Measurements from ENCODE around the gene NEK10. TPM values are rescaled to one million over a fixed set of nuclear protein-coding genes. Genes with fewer than 3 reads are reported as not detected.

Gene NEK10
- total RNA-seq, 1 experiment from 2014 or later = 5.7 TPM

DNA sequence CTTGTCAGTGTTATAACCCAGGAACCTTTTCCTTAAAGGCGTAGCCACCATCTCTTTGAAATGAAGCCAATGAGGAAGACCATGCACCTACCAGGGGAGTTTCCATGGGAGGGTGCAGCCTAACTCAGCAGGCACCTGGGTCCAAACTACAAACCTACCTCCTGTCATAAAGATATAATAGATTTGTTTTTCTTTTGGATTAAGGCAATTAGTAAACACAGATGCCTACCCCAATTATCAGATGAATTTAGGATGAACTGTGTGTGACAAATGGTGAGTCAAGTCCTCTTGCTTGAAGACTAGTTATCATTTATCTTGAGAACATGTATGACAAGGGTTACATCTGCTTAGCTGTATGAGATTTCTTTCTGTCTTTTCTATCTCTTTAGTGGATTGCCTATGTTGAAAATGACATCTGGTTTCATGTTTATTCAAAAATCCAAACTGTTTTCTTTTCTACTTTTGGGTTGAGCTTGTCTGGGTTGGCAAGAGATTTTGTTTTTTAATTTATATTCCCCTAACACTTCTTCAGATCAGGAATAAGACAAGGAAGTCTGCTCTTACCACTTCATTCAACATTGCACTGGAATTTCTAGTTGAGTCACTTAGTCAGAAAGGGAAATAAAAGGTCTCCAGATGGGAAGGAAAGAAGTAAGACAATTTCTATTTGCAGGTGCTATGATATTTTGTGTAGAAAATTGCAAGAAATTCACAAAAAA, 149.9 kb downstream of the NEK10 start:
- Histone ChIP-seq H3K27ac (ENCODE audit: low read length) (no peak overlapping the region), H3K4me1 (ENCODE audit: control insufficient read depth, insufficient read depth, low read length) (no peaks in the 10 kb centered on the region), H3K9me3 (ENCODE audit: control insufficient read depth, insufficient read depth, low read depth, low read length) (no peaks in the 10 kb centered on the region), H3K4me3 (ENCODE audit: low read depth in 2 of 2, low read length in 2 of 2) (no peak overlapping the region), H3K36me3 (ENCODE audit: control insufficient read depth, insufficient read depth, low read length) (no peaks in the 10 kb centered on the region), H3K27me3 (ENCODE audit: control insufficient read depth, insufficient read depth, low read length) (no peaks in the 10 kb centered on the region)
- POLR2A ChIA-PET = no interaction called here
- no TSS peak for BruUV-seq (replicated peaks)
- intact Hi-C loops (cut with micrococcal nuclease; ENCODE audit: unreplicated experiment) = no loop called here
- DNase-seq (ENCODE audit: low read depth, low spot score) = no peak
- TF ChIP-seq TCF7L2 (IDR thresholded peaks at IDR 0.05; ENCODE audit: low read depth, low read length) = no peak
- no peak for TF ChIP-seq SIN3A (IDR thresholded peaks at IDR 0.05; ENCODE audit: borderline replicate concordance, insufficient read depth, low read depth, low read length)
- TF ChIP-seq POLR2AphosphoS5 (IDR thresholded peaks at IDR 0.05; ENCODE audit: low read depth, low read length) = no peak
- TF ChIP-seq, protein P1, sequence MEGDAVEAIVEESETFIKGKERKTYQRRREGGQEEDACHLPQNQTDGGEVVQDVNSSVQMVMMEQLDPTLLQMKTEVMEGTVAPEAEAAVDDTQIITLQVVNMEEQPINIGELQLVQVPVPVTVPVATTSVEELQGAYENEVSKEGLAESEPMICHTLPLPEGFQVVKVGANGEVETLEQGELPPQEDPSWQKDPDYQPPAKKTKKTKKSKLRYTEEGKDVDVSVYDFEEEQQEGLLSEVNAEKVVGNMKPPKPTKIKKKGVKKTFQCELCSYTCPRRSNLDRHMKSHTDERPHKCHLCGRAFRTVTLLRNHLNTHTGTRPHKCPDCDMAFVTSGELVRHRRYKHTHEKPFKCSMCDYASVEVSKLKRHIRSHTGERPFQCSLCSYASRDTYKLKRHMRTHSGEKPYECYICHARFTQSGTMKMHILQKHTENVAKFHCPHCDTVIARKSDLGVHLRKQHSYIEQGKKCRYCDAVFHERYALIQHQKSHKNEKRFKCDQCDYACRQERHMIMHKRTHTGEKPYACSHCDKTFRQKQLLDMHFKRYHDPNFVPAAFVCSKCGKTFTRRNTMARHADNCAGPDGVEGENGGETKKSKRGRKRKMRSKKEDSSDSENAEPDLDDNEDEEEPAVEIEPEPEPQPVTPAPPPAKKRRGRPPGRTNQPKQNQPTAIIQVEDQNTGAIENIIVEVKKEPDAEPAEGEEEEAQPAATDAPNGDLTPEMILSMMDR (IDR thresholded peaks at IDR 0.05) = no peak
- TF ChIP-seq, protein P2, sequence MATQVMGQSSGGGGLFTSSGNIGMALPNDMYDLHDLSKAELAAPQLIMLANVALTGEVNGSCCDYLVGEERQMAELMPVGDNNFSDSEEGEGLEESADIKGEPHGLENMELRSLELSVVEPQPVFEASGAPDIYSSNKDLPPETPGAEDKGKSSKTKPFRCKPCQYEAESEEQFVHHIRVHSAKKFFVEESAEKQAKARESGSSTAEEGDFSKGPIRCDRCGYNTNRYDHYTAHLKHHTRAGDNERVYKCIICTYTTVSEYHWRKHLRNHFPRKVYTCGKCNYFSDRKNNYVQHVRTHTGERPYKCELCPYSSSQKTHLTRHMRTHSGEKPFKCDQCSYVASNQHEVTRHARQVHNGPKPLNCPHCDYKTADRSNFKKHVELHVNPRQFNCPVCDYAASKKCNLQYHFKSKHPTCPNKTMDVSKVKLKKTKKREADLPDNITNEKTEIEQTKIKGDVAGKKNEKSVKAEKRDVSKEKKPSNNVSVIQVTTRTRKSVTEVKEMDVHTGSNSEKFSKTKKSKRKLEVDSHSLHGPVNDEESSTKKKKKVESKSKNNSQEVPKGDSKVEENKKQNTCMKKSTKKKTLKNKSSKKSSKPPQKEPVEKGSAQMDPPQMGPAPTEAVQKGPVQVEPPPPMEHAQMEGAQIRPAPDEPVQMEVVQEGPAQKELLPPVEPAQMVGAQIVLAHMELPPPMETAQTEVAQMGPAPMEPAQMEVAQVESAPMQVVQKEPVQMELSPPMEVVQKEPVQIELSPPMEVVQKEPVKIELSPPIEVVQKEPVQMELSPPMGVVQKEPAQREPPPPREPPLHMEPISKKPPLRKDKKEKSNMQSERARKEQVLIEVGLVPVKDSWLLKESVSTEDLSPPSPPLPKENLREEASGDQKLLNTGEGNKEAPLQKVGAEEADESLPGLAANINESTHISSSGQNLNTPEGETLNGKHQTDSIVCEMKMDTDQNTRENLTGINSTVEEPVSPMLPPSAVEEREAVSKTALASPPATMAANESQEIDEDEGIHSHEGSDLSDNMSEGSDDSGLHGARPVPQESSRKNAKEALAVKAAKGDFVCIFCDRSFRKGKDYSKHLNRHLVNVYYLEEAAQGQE (IDR thresholded peaks at IDR 0.05; ENCODE audit: insufficient read depth in 1 of 2, low read depth in 2 of 2, low read length in 1 of 2) = no peak
- no peak for ATAC-seq
- in situ Hi-C loops (cut with HindIII; ENCODE audit: low pct_unique_long_range_greater_than_20kb, low sequenced_read_pairs) = no loop called here
- CTCF ChIA-PET = no interaction called here

DNA sequence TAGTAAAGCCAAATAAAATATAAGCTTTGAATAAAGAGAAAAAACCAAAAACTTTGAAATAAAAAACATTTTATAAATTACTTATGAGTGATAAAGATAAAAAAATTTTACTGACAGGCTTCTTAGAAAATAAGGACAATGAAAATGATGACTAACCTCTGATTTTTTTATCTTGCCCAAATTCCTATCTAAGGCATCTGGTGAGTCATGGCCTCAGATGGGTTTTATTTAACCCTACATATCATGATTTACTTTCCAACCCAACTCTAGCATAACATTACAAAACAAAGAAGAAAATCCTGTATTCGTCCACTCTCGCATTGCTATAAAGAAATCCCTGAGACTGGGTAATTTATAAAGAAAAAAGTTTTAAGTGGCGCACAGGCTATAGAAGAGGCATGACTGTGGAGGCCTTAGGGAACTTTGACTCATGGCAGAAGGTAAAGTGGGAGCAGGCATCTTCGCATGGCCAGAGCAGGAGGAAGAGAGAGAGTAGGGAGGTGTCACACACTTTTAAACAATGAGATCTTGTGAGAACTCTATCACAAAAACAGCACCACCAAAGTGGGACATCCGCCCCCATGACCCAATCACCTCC, 152.1 kb downstream of the NEK10 start:
- BruUV-seq (replicated peaks) = no TSS peak
- Histone ChIP-seq H3K4me3 (ENCODE audit: low read depth in 2 of 2, low read length in 2 of 2) (no peak overlapping the region), H3K27ac (ENCODE audit: low read length) (no peak overlapping the region), H3K36me3 (ENCODE audit: control insufficient read depth, insufficient read depth, low read length) (no peaks in the 10 kb centered on the region), H3K27me3 (ENCODE audit: control insufficient read depth, insufficient read depth, low read length) (no peaks in the 10 kb centered on the region), H3K9me3 (ENCODE audit: control insufficient read depth, insufficient read depth, low read depth, low read length) (no peaks in the 10 kb centered on the region), H3K4me1 (ENCODE audit: control insufficient read depth, insufficient read depth, low read length) (no peaks in the 10 kb centered on the region)
- TF ChIP-seq POLR2AphosphoS5 (IDR thresholded peaks at IDR 0.05; ENCODE audit: low read depth, low read length) (no peak), TCF7L2 (IDR thresholded peaks at IDR 0.05; ENCODE audit: low read depth, low read length) (no peak), SIN3A (IDR thresholded peaks at IDR 0.05; ENCODE audit: borderline replicate concordance, insufficient read depth, low read depth, low read length) (no peak)
- TF ChIP-seq, protein P1 (IDR thresholded peaks at IDR 0.05) = no peak
- TF ChIP-seq, protein P2 (IDR thresholded peaks at IDR 0.05; ENCODE audit: insufficient read depth in 1 of 2, low read depth in 2 of 2, low read length in 1 of 2) = no peak
- ChIA-PET POLR2A (no interaction called here), CTCF (no interaction called here)
- in situ Hi-C loops (cut with HindIII; ENCODE audit: low pct_unique_long_range_greater_than_20kb, low sequenced_read_pairs) (no loop called here), intact Hi-C loops (cut with micrococcal nuclease; ENCODE audit: unreplicated experiment) (no loop called here)
- DNase-seq (ENCODE audit: low read depth, low spot score) (no peak), ATAC-seq (no peak)

Measured in Panc1 (cell line).